Neural cell (in vitro differentiated cells): Measurements from ENCODE around the gene PIGC. TPM values are rescaled to one million over a fixed set of nuclear protein-coding genes. Genes with fewer than 3 reads are reported as not detected.

Source experiments
- H2AFZ ChIP-seq: fragments of 200-600, 300-800 bp; sonication (generic), shearing (Covaris generic); 2 replicates; pipeline ENCODE4 v1.6.0; 2014; ENCODE audit warnings: low read depth, mild to moderate bottlenecking, antibody characterized with exemption, low read length, moderate library complexity
- H3F3A ChIP-seq: fragments of 200-600 bp; shearing (Covaris generic); 2 replicates; pipeline ENCODE4 v1.6.1; 2016; ENCODE audit warnings: mild to moderate bottlenecking, moderate library complexity, mixed read lengths, antibody characterized with exemption, low read length; ENCODE audit not compliant: insufficient read depth, poor library complexity, severe bottlenecking
- H3K27ac ChIP-seq: fragments of 200-600, 300-800 bp; sonication (generic), shearing (Covaris generic); 2 replicates; pipeline ENCODE4 v1.5.1; 2014; ENCODE audit warnings: mild to moderate bottlenecking, low read length, moderate library complexity
- H3K27me3 ChIP-seq: fragments of 300-800, 200-600 bp; sonication (generic), shearing (Covaris generic); 2 replicates; pipeline ENCODE4 v1.6.0; 2014; ENCODE audit warnings: mild to moderate bottlenecking, low read depth, low read length, moderate library complexity; ENCODE audit not compliant: insufficient read depth
- H3K36me3 ChIP-seq: fragments of 300-800, 200-600 bp; sonication (generic), shearing (Covaris generic); 2 replicates; pipeline ENCODE4 v1.5.1; 2014; ENCODE audit warnings: mild to moderate bottlenecking, antibody characterized with exemption, low read length, moderate library complexity; ENCODE audit not compliant: insufficient read depth
- H3K4me2 ChIP-seq: fragments of 300-800, 200-600 bp; sonication (generic), shearing (Covaris generic); 2 replicates; pipeline ENCODE4 v1.6.0; 2014; ENCODE audit warnings: mild to moderate bottlenecking, low read length
- H3K4me3 ChIP-seq: fragments of 300-800, 200-600 bp; sonication (generic), shearing (Covaris generic); 2 replicates; pipeline ENCODE4 v1.5.1; 2014; ENCODE audit warnings: mild to moderate bottlenecking, low read length, moderate library complexity
- H3K79me2 ChIP-seq: fragments of 200-600 bp; shearing (Covaris generic); replicated peaks from 2 replicates; pipeline ENCODE4 v1.6.0; 2014; ENCODE audit warnings: mild to moderate bottlenecking, low read length, moderate library complexity; ENCODE audit not compliant: insufficient read depth
- H3K9ac ChIP-seq: fragments of 300-800, 200-600 bp; sonication (generic), shearing (Covaris generic); 2 replicates; pipeline ENCODE4 v1.6.1; 2016; ENCODE audit warnings: mild to moderate bottlenecking, low read length, mixed read lengths
- H3K9me2 ChIP-seq: fragments of 200-600 bp; shearing (Covaris generic); 2 replicates; pipeline ENCODE4 v1.6.1; 2016; ENCODE audit warnings: mild to moderate bottlenecking, low read length, mixed read lengths; ENCODE audit not compliant: insufficient read depth
- H3K9me3 ChIP-seq: fragments of 200-600, 300-800 bp; sonication (generic), shearing (Covaris generic); 2 replicates; pipeline ENCODE4 v1.6.1; 2016; ENCODE audit warnings: mild to moderate bottlenecking, mixed run types, low read length, moderate library complexity, mixed read lengths
- H4K20me1 ChIP-seq: fragments of 200-600 bp; shearing (Covaris generic); 2 replicates; pipeline ENCODE4 v1.6.1; 2016; ENCODE audit warnings: mild to moderate bottlenecking, mixed run types; ENCODE audit not compliant: insufficient read depth
- CTCF ChIP-seq: fragments of 450-650 bp; IDR thresholded peaks from 2 replicates; pipeline ENCODE4 v1.5.1; 2014; ENCODE audit warnings: antibody characterized with exemption, mild to moderate bottlenecking, moderate library complexity; ENCODE audit not compliant: poor library complexity, severe bottlenecking
- EP300 ChIP-seq: fragments of 450-650 bp; conservative IDR thresholded peaks from 2 replicates; pipeline ENCODE4 v1.6.1; 2014; ENCODE audit warnings: antibody characterized with exemption, mild to moderate bottlenecking, moderate library complexity; ENCODE audit not compliant: poor library complexity, severe bottlenecking
- EZH2 ChIP-seq: fragments of 200-600, 300-800 bp; shearing (Covaris generic), sonication (generic); IDR thresholded peaks from 2 replicates; pipeline ENCODE4 v1.6.1; 2014; ENCODE audit warnings: antibody characterized with exemption, low read length, borderline replicate concordance, mild to moderate bottlenecking; ENCODE audit not compliant: insufficient read depth, poor library complexity, severe bottlenecking
- MXI1 ChIP-seq: fragments of 450-650 bp; conservative IDR thresholded peaks from 2 replicates; pipeline ENCODE4 v1.6.1; 2014; ENCODE audit warnings: antibody characterized with exemption, mild to moderate bottlenecking; ENCODE audit not compliant: poor library complexity, severe bottlenecking
- POLR2AphosphoS5 ChIP-seq: IDR thresholded peaks from 2 replicates; pipeline ENCODE4 v1.6.1; 2012
- RAD21 ChIP-seq: fragments of 450-650 bp; conservative IDR thresholded peaks from 2 replicates; pipeline ENCODE4 v1.6.1; 2014; ENCODE audit warnings: antibody characterized with exemption, mild to moderate bottlenecking, moderate library complexity
- REST ChIP-seq: IDR thresholded peaks from 2 replicates; pipeline ENCODE4 v1.6.1; 2012; ENCODE audit warnings: borderline replicate concordance
- SMC3 ChIP-seq: fragments of 450-650 bp; conservative IDR thresholded peaks from 2 replicates; pipeline ENCODE4 v1.6.1; 2014; ENCODE audit warnings: antibody characterized with exemption, mild to moderate bottlenecking, moderate library complexity; ENCODE audit not compliant: poor library complexity
- TAF1 ChIP-seq: IDR thresholded peaks from 2 replicates; pipeline ENCODE4 v1.6.1; 2012; ENCODE audit warnings: low read depth
- polyA plus RNA-seq: library from polyadenylated mRNA; depleted of rRNA; stranded (reverse); fragments of >200 nt; gene quantifications from 2 replicates; pipeline ENCODE4 v1.2.3, GENCODE V29; 2014

The PIGC gene
- polyA plus RNA-seq, 1 donor from 2014 or later: 69.3 TPM

GRCh38 chr1:172395576-172395975 lies 48.3 kb downstream of the PIGC start:
- H3K9ac ChIP-seq: no peak overlapping the region
- no peaks in the 10 kb centered on the region for H3K9me3 ChIP-seq
- no peaks in the 10 kb centered on the region for H3K79me2 ChIP-seq
- TF ChIP-seq TAF1 (no peak), REST (no peak), RAD21 (no peak), POLR2AphosphoS5 (no peak), MXI1 (no peak), SMC3 (no peak), EZH2 (no peak), CTCF (no peak), EP300 (no peak)
- H4K20me1 ChIP-seq: no peaks in the 10 kb centered on the region
- H3K36me3 ChIP-seq: no peaks in the 10 kb centered on the region
- no peaks in the 10 kb centered on the region for H3K9me2 ChIP-seq
- no peak overlapping the region for H3K27ac ChIP-seq
- no peak overlapping the region for H3K4me2 ChIP-seq
- H2AFZ ChIP-seq: no peak overlapping the region
- no peaks in the 10 kb centered on the region for H3F3A ChIP-seq
- no peak overlapping the region for H3K4me3 ChIP-seq
- H3K27me3 ChIP-seq: no peaks in the 10 kb centered on the region

DNA sequence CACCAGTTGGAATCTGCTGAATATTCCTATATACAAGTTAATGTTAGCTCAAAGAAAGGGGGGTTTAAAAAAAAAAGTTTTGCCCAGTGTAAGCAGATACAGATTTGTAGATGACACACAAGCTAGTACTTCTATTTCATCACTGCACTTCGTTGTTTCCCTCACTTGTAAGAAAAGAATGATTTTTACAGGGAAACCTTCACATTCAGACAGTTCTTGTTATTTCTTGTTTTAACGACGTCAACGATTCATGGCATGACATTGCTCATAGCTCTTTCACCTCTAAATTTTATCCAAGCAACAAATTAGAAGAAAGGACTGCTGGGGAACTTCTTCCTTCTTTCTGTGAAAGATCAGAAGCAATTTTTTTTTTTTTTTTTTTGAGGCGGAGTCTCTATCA lies 49.1 kb downstream of the PIGC start:
- H3K27ac ChIP-seq: no peak overlapping the region

More for the DNA sequence above, 49.1 kb downstream of the PIGC start:
- no peaks in the 10 kb centered on the region for H3K79me2 ChIP-seq
- H4K20me1 ChIP-seq: no peaks in the 10 kb centered on the region
- no peaks in the 10 kb centered on the region for H3K9me3 ChIP-seq
- no peaks in the 10 kb centered on the region for H3K36me3 ChIP-seq
- no peak overlapping the region for H2AFZ ChIP-seq
- no peaks in the 10 kb centered on the region for H3F3A ChIP-seq
- H3K27me3 ChIP-seq: no peaks in the 10 kb centered on the region
- no peak for TF ChIP-seq EZH2
- no peak for TF ChIP-seq CTCF
- no peak for TF ChIP-seq TAF1
- no peak for TF ChIP-seq POLR2AphosphoS5
- TF ChIP-seq SMC3: no peak
- H3K9ac ChIP-seq: no peak overlapping the region
- H3K4me2 ChIP-seq: no peak overlapping the region
- no peak overlapping the region for H3K4me3 ChIP-seq
- H3K9me2 ChIP-seq: no peaks in the 10 kb centered on the region
